Esophagus squamous epithelium (tissue), 5 donors: ENCODE data around the gene ALG1L2. TPM values are rescaled to one million over a fixed set of nuclear protein-coding genes. Genes with fewer than 3 reads are reported as not detected.
A peak's percentile ranks its signal among the peaks of the same experiment; 100 is the strongest.
"Not testable (repeated sequence)": the region's sequence is repeated elsewhere in the genome, so short reads cannot be mapped to it uniquely, and the experiment has no call there.

Source experiments
- DNase-seq: peaks from one replicate; lab custom pipeline; 2025; lab: John Stamatoyannopoulos, UW
- H3K27ac ChIP-seq, 4 donors: fragments of 200-600 bp; sonication (generic); one replicate each; pipeline ENCODE4 v1.5.1; 2016 to 2019; ENCODE audit warnings: mild to moderate bottlenecking in 1 of 4
- H3K27me3 ChIP-seq, 4 donors: fragments of 200-600 bp; sonication (generic); 1 replicate in 3 of 4; 2 replicates in 1 of 4; pipeline versions ENCODE4 v1.5.1 to v1.6.0; 2017 to 2021; ENCODE audit warnings: antibody characterized with exemption in 1 of 4
- H3K36me3 ChIP-seq, 3 donors: fragments of 200-600 bp; sonication (generic); one replicate each; pipeline ENCODE4 v1.5.1; 2016 to 2019
- H3K4me1 ChIP-seq, 3 donors: fragments of 200-600 bp; sonication (generic); one replicate each; pipeline ENCODE4 v1.5.1; 2017 to 2019
- H3K4me3 ChIP-seq, 4 donors: fragments of 200-600 bp; sonication (generic); 1 replicate in 3 of 4; 2 replicates in 1 of 4; pipeline ENCODE4 v1.5.1; 2016 to 2019; ENCODE audit warnings: mild to moderate bottlenecking in 2 of 4, moderate library complexity in 1 of 4
- H3K9me3 ChIP-seq, 3 donors: fragments of 200-600 bp; sonication (generic); one replicate each; pipeline ENCODE4 v1.5.1; 2016 to 2019
- WGBS, 2 donors: methylation state at CpG; one replicate each; pipeline ENCODE4 v1.1.5; 2018; 5-methylcytosine and 5-hydroxymethylcytosine counted together
- intact Hi-C: fragments of 100-400 bp; cut with DNase I; formaldehyde crosslinking; loops from one replicate; pipeline ENCODE4 v1.15.0; 2022
- total RNA-seq, 4 donors: library from RNA; depleted of rRNA; stranded (reverse); fragments of >200 nt; gene quantifications; one replicate each; pipeline ENCODE4 v1.1.0, GENCODE V29; 2016
- TF ChIP-seq, protein P1 (sequence below), 6 experiments: fragments of 450-650 bp in 4 of 6; fragments of 200-600 bp in 2 of 6; sonication (generic) in 2 of 6; IDR thresholded peaks; one replicate each; pipeline ENCODE4 v1.5.1; 2016 to 2019; ENCODE audit warnings: antibody characterized with exemption in 6 of 6, mild to moderate bottlenecking in 4 of 6, moderate library complexity in 4 of 6
- donor health status: DM: yes; HTN: yes; CAD: no.

The ALG1L2 gene
- total RNA-seq, 4 donors from 2014 or later: not detected

- H3K4me1 ChIP-seq, intact Hi-C loops: not testable (repeated sequence)
Measured at GRCh38 chr3:130125406-130125805, 43.8 kb downstream of the ALG1L2 start.

DNA sequence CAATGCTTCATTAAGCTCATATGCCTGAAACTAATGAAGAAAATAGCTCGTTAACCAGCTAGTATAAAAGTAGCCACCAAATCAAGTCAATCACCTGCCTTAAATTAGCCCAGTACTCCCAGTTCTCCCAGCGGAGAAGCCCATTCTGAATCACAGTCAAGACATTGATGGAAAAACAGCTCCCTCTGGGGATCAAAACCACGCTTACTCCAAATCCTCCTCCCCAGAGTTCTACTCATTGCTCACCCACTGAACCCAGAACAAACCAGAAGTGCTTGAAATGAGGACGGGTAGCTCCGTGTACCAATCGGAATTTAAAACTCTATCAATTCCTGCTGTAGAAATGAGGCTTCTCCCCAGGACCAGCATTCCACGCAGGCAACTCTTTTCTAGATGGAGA is 54.7 kb downstream of the ALG1L2 start:
- H3K9me3 ChIP-seq, H3K4me3 ChIP-seq, DNase-seq, H3K36me3 ChIP-seq, H3K27me3 ChIP-seq, intact Hi-C loops, H3K27ac ChIP-seq: not testable (repeated sequence)
- peaks cover 0 to 10% (median 0%) of the 10 kb centered on the region in 3 donors for H3K4me1 ChIP-seq
- 78 to 81% methylated on average over 7 of the region's 7 CpGs for WGBS, 2 donors

More at GRCh38 chr3:130125406-130125805, 43.8 kb downstream of the ALG1L2 start:
- not testable (repeated sequence) for H3K36me3 ChIP-seq, H3K27ac ChIP-seq, H3K9me3 ChIP-seq, H3K4me3 ChIP-seq, H3K27me3 ChIP-seq, DNase-seq
- 43 to 53% methylated on average over 2 of the region's 2 CpGs for WGBS, 2 donors

GRCh38 chr3:130137685-130138084 is 56.1 kb downstream of the ALG1L2 start:
- WGBS, 2 donors: 68 to 77% methylated on average over 2 of the region's 2 CpGs
- H3K4me3 ChIP-seq, H3K27me3 ChIP-seq, intact Hi-C loops, H3K27ac ChIP-seq, H3K36me3 ChIP-seq, DNase-seq, H3K9me3 ChIP-seq: not testable (repeated sequence)
- H3K4me1 ChIP-seq: peaks cover 0 to 11% (median 0%) of the 10 kb centered on the region in 3 donors

DNA sequence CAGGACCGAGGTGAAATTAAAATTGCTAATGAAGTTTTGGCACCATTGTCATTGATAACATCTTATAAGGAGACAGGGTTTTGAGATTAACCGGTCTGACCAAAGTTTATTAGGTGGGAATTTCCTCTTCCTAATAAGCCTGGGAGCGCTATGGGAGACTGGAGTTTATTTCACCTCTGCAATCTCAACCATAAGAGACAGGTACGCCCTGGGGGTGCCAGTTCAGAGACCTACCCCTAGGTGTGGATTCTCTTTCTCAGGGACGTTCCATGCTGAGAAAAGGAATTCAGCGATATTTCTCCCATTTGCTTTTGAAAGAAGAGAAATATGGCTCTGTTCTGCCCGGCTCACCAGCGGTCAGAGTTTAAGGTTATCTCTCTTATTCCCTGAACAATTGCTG is 57.4 kb downstream of the ALG1L2 start:
- H3K27ac ChIP-seq, H3K9me3 ChIP-seq, intact Hi-C loops, H3K36me3 ChIP-seq, H3K27me3 ChIP-seq, DNase-seq, H3K4me3 ChIP-seq: not testable (repeated sequence)
- H3K4me1 ChIP-seq: peaks cover 0 to 16% (median 2%) of the 10 kb centered on the region in 3 donors
- 74 to 91% methylated on average over 4 to 5 of the region's 8 CpGs for WGBS, 2 donors

GRCh38 chr3:130140756-130141155 is 59.1 kb downstream of the ALG1L2 start:
- H3K36me3 ChIP-seq, intact Hi-C loops, H3K27me3 ChIP-seq, DNase-seq, H3K4me3 ChIP-seq, H3K9me3 ChIP-seq: not testable (repeated sequence)
- Histone ChIP-seq H3K27ac (peak overlapping the region in 1 of 4 donors; percentile 6), H3K4me1 (peaks cover 0 to 24% (median 3%) of the 10 kb centered on the region in 3 donors)
- WGBS, 2 donors: 19 to 35% methylated on average over 16 of the region's 16 CpGs

- DNase-seq, H3K9me3 ChIP-seq, H3K36me3 ChIP-seq, intact Hi-C loops, H3K4me3 ChIP-seq, H3K27me3 ChIP-seq: not testable (repeated sequence)
- Histone ChIP-seq H3K4me1 (peaks cover 0 to 24% (median 3%) of the 10 kb centered on the region in 3 donors), H3K27ac (peak overlapping the region in 1 of 4 donors; percentile 16)
- TF ChIP-seq, protein P1, sequence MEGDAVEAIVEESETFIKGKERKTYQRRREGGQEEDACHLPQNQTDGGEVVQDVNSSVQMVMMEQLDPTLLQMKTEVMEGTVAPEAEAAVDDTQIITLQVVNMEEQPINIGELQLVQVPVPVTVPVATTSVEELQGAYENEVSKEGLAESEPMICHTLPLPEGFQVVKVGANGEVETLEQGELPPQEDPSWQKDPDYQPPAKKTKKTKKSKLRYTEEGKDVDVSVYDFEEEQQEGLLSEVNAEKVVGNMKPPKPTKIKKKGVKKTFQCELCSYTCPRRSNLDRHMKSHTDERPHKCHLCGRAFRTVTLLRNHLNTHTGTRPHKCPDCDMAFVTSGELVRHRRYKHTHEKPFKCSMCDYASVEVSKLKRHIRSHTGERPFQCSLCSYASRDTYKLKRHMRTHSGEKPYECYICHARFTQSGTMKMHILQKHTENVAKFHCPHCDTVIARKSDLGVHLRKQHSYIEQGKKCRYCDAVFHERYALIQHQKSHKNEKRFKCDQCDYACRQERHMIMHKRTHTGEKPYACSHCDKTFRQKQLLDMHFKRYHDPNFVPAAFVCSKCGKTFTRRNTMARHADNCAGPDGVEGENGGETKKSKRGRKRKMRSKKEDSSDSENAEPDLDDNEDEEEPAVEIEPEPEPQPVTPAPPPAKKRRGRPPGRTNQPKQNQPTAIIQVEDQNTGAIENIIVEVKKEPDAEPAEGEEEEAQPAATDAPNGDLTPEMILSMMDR (IDR thresholded peaks at IDR 0.05): peak in 4 of 6 experiments; percentile 16 to 47 (median 26)
- WGBS, 2 donors: 30 to 53% methylated on average over 8 to 10 of the region's 13 CpGs
Measured at GRCh38 chr3:130143648-130144327, 62.2 kb downstream of the ALG1L2 start.

DNA sequence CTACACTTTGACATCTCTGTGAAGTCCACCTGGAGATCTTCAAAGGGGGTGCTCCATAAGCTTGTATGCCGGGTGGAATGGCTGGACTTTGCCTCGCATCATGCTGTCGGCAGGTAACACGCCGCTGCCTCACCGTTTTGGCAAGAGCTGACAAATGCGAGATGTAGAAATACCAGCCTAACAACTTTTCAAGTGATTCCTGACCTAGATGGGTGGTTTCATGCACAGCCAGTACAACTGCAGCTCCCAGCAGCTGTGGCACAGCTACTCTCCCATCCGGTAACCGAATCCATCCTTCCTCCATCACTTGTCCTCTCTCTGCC is 62.7 kb downstream of the ALG1L2 start:
- H3K36me3 ChIP-seq, H3K27me3 ChIP-seq, H3K4me3 ChIP-seq, intact Hi-C loops, H3K9me3 ChIP-seq, DNase-seq: not testable (repeated sequence)
- Histone ChIP-seq H3K27ac (peak overlapping the region in 1 of 4 donors; percentile 16), H3K4me1 (peaks cover 0 to 24% (median 3%) of the 10 kb centered on the region in 3 donors)
- WGBS, 2 donors: 47 to 64% methylated on average over 8 to 9 of the region's 9 CpGs

GRCh38 chr3:130145456-130145855 is 63.8 kb downstream of the ALG1L2 start:
- H3K36me3 ChIP-seq, DNase-seq, H3K4me3 ChIP-seq, H3K27ac ChIP-seq, H3K27me3 ChIP-seq, H3K9me3 ChIP-seq, intact Hi-C loops: not testable (repeated sequence)
- H3K4me1 ChIP-seq: peaks cover 0 to 23% (median 3%) of the 10 kb centered on the region in 3 donors
- WGBS, 2 donors: 74 to 90% methylated on average over 4 to 5 of the region's 5 CpGs

DNA sequence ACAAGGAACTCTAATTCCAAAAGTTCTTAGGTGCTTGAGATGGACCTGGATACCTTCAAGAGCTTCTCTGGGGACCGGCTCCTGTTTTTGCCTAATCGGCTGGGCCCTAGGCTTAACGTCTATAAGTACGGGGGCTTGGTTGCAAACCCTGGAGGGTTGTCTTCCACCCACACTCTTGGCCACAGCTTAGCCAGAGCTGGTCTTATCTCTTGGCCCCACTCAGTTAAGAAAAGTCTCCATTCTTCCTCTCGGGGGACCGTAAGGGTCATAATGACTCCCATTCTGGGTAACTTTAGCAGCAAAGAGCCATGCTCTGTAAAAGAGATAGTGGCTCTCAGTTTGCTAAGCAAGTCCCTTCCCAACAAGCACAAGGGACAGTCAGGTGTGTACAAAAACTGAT is 64.8 kb downstream of the ALG1L2 start:
- WGBS, 2 donors: 85 to 94% methylated on average over 2 to 6 of the region's 6 CpGs
- intact Hi-C loops, H3K27ac ChIP-seq, H3K9me3 ChIP-seq, DNase-seq, H3K27me3 ChIP-seq, H3K36me3 ChIP-seq, H3K4me3 ChIP-seq: not testable (repeated sequence)
- peaks cover 0 to 13% (median 3%) of the 10 kb centered on the region in 3 donors for H3K4me1 ChIP-seq

Other genes starting within 250 kb of the ALG1L2 start
- 10 to 100 TPM; 13.1 to 23.5 (median 18.4) TPM for gene TMCC1, start 188.1 kb upstream of the ALG1L2 start, total RNA-seq
- not detected for gene TRH, start 107.1 kb upstream of the ALG1L2 start, total RNA-seq